Vagina (tissue), 2 donors: ENCODE results near the gene RASA1.

Experiments used
- CTCF ChIP-seq, 3 experiments: fragments of 450-650 bp in 2 of 3; fragments of 200-600 bp in 1 of 3; sonication (generic) in 1 of 3; IDR thresholded peaks; one replicate each; pipeline ENCODE4 v1.5.1; 2017 to 2019; ENCODE audit warnings: antibody characterized with exemption in 3 of 3, mild to moderate bottlenecking in 2 of 3, moderate library complexity in 2 of 3
- POLR2A ChIP-seq, 2 donors: fragments of 450-650 bp; IDR thresholded peaks; one replicate each; pipeline ENCODE4 v1.6.1; 2017; ENCODE audit warnings: antibody characterized with exemption in 2 of 2, mild to moderate bottlenecking in 2 of 2, moderate library complexity in 2 of 2
- POLR2AphosphoS5 ChIP-seq, 2 donors: sonication (generic); formaldehyde crosslinking; IDR thresholded peaks; one replicate each; pipeline ENCODE4 v1.9.0; 2017; ENCODE audit warnings: antibody characterized with exemption in 2 of 2, mild to moderate bottlenecking in 2 of 2, low read depth in 1 of 2; ENCODE audit not compliant: insufficient read depth in 1 of 2

- TF ChIP-seq POLR2A (IDR thresholded peaks at IDR 0.05): no peak
- no peak for TF ChIP-seq CTCF (IDR thresholded peaks at IDR 0.05)
- TF ChIP-seq POLR2AphosphoS5 (IDR thresholded peaks at IDR 0.05; ENCODE audit: insufficient read depth in 1 of 2, low read depth in 1 of 2): no peak
These were observed 45.5 kb downstream of the RASA1 start for GRCh38 chr5:87313216-87313615.
